Left renal pelvis (tissue), 4 donors: ENCODE data around the gene MCUB. TPM values are rescaled to one million over a fixed set of nuclear protein-coding genes. Genes with fewer than 3 reads are reported as not detected.
"Not testable (repeated sequence)": the region's sequence is repeated elsewhere in the genome, so short reads cannot be mapped to it uniquely, and the experiment has no call there.

Source experiments
- DNase-seq, 4 donors: peaks; one replicate each; pipeline ENCODE4 v3.0.0-alpha.2; 2013; ENCODE audit warnings: low read depth in 4 of 4, low spot score in 3 of 4
- polyA plus RNA-seq, 4 donors: library from polyadenylated mRNA; unstranded; fragments of 120-200 nt; gene quantifications; one replicate each; pipeline ENCODE4 v1.2.1, GENCODE V29; 2013; ENCODE audit not compliant: insufficient read length in 4 of 4

The MCUB gene
- polyA plus RNA-seq, 4 donors = 9.0 to 12.1 (median 9.8) TPM

DNA sequence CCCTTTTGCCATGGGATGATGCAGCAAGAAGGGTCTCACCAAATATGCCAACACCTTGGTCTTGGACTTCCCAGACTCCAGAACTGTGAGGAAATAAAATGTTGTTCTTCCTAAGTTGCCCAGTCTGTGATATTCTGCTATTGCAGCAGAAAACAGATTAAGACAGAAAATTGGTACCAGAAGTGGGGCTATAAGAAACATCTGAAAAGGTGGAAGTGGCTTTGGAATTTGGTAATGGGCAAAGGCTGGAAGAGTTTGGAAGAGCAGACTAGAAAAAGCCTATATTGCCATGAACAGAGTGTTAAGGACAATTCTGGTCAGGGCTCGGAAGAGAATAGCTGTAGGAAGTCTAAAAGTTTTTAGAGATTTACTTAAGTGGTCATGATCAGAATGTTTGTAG lies 115.8 kb downstream of the MCUB start:
- DNase-seq = no peak

DNA sequence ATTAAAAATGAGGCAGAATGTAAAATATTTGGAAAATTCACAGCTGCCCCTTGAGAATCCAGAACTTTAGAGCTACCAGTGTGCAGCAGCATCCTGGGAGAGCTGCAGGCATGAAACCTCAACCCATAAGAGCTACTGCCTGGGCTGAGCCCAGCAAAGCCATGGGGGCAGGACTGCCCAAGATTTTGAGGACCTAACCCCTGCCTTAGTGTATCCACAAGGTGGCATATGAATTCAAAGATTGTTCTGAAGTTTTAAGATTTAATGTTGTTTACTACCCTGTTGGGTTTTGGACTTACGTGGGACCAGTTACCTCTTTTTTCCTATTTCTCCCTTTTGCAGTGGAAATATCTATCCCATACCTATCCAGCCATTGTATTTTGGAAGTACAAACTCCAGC lies 116.8 kb downstream of the MCUB start:
- no peak for DNase-seq

DNA sequence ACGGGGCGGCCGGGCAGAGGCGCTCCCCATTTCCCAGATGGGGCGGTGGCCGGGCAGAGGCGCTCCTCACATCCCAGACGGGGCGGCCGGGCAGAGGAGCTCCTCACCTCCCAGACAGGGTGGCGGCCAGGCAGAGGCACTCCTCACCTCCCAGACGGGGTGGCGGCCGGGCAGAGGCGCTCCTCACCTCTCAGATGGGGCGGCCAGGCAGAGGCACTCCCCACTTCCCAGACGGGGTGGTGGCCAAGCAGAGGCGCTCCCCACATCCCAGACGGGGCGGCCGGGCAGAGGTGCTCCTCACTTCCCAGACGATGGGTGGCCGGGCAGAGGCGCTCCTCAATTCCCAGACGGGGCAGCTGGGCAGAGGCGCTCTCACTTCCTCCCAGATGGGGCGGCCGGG lies 118.4 kb downstream of the MCUB start:
- DNase-seq = not testable (repeated sequence)

DNA sequence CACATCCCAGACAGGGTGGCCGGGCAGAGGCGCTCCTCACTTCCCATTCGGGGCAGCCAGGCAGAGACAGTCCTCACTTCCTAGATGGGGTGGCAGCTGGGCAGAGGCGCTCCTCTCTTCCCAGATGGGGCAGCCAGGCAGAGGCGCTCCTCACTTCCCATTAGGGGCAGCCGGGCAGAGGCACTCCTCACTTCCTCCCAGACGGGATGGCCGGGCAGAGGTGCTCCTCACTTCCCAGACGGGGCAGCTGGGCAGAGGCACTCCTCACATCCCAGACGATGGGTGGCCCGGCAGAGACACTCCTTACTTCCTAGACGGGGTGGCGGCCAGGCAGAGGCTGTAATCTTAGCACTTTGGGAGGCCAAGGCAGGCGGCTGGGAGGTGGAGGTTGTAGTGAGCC lies 118.9 kb downstream of the MCUB start:
- DNase-seq = not testable (repeated sequence)

DNA sequence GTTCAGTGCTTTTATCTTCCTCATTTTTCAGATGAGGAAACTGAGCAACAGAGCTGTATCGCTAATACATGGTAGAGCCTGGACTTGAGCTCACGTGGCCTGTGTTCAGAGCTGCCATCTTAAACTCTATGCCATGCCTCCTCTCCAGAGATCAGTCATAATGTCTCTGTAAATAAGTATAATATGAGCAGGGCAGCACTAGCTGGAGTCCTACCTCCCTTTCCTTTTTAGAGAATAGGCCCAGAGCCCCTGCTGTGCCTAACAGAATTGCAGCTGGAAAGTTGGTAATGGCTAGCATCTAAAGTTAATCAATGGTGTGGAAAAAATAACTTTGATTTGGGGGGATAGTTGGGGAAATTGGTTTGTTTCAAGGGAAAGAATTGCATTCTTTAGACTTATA lies 122.8 kb downstream of the MCUB start:
- no peak for DNase-seq

DNA sequence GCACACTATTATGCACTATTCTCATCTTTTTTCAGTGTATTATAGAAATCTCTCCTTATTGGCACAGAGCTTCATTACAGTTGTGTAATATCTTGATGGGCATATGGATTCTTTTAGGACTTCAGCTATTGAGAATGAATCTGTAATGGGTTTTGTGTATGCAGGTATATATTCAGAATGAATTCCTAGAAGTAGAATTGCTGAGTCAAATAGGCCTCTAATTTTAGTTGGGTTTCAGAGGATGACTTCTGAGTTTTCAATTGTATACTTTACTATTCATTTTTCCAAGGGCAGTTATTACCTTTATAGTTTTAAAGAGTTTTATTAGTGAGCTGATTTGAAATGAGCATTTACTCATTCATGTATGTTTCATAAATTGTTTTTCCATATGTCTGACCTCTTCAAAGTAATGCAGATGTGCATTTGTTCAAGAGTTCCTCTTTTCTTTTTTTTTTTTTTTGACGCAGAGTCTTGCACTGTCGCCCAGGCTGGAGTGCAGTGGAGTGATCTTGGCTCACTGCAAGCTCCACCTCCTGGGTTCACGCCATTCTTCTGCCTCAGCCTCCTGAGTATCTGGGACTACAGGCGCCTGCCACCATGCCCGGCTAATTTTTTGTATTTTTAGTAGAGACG lies 123.7 kb downstream of the MCUB start:
- no peak for DNase-seq

DNA sequence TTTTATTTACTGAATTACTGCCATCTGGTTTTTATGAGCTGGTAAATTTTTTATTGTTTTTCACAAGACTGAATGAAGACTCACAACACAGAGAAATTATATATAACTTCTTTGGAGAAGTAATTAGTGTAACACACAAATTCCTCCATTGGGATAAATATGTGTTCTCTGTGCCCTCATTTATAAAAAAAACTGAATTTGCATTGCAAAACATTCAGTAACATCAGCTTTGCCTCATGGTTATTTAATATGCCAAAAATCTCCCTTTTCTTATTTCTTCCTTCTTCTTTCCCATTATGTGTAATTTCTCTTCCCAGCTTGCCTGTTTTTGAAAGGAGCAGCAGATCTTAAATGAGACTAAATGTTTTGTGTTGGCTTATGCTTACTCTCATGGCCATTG lies 124.7 kb downstream of the MCUB start:
- DNase-seq = no peak

DNA sequence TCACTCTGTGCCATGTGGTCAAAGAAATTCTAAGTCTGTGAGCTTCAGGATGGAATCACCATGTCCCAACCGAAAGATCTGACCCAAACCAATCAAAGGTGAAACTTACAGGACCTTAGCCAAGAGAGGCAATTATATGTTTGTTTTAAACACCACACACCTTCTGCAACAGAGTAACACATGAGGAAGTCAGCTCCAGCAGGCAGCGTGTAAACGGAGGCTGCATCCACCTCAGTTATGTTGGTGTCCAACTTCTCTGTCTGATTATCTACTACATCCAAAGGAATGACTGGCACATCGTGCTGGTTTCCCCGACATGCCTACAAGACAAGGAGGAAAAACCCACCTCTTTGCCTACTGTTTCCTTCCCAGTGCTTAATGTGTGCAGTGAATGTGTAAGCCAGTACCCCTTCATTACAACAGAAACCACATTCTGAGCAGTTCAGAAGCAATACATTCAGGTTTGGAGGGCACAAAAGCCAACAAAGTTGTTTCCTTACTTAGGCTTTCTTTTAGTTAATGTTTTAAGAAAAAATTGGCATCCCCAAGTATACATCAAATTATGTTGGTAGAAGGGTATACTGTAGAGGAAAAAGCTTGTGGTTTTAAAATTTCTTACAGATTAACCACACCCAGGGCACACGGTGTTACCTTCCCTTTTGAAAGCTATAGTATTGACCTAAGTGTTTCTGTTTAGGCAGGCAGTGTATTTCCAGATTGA lies 130.8 kb downstream of the MCUB start:
- DNase-seq = no peak

DNA sequence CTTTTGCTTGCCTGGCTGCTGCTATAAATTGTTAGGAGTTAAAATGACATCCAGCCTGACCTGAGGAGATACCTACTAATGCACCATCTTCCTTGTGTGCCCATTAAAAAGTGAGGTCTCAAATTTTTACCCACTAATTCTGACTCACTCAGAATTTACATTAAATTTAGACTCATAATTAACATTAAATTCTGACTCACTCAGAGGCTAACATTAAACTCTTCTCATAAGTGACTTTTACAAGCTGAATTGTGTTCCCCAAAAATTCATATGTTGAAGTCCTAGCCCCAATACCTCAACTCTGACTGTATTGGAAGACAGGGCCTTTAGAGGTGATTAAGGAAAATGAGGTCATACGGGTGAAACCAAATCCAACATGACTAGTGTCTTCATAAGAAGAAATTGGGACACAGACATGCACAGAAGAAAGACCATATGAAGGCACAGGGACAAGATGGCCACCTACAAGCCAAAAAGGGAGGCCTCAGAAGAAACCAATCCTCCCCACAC lies 131.4 kb downstream of the MCUB start:
- DNase-seq = no peak

DNA sequence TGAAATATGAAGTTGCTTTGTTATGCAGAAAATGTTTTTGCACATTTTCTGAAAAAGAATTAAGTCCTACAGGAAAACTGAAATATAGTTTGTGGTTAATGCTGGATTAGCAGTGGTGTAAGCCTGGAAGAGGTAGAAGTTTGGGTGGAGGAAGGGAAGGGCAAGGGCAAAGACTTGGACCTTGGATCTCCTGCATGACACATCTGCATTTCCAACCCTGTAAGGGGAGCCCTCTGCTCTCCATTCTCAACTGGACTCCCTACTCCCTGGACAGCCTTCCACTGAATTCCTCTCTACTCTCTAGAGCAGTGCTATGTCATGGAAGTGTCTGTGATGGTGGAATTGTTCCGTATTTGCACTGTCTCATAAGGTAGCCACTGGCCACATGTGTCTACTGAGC lies 138.6 kb downstream of the MCUB start:
- no peak for DNase-seq

DNA sequence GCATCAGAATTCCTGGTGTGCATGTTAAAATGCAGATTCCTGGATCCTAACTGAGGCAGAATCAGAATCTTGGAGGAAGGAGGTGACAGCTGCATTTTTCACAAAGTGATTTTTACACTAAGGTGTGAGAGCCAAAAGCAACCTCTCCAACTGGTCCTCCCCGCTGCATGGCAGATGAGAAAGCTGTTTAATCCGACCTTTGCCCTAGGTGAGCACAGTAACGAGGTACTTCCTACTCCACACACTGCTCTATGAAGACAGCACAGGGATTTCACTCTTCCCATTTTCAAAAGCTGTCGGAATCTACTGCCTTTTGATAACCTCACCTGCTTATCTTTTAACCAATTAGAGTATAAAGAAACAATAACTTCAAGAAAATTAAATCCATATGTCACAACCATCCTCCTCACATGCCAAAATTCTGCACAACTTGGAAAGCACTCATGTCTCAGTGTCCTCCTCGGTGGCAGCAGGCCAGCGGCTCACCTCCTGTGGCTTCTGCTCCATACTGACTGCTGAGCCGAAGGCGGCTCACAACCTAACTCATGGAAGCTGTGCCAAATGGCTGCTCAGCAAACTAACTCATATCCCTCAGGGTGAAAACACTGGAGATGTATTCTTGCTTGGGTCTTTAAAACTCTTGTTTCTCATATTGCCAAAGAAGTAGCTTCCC lies 139.6 kb downstream of the MCUB start:
- no peak for DNase-seq

DNA sequence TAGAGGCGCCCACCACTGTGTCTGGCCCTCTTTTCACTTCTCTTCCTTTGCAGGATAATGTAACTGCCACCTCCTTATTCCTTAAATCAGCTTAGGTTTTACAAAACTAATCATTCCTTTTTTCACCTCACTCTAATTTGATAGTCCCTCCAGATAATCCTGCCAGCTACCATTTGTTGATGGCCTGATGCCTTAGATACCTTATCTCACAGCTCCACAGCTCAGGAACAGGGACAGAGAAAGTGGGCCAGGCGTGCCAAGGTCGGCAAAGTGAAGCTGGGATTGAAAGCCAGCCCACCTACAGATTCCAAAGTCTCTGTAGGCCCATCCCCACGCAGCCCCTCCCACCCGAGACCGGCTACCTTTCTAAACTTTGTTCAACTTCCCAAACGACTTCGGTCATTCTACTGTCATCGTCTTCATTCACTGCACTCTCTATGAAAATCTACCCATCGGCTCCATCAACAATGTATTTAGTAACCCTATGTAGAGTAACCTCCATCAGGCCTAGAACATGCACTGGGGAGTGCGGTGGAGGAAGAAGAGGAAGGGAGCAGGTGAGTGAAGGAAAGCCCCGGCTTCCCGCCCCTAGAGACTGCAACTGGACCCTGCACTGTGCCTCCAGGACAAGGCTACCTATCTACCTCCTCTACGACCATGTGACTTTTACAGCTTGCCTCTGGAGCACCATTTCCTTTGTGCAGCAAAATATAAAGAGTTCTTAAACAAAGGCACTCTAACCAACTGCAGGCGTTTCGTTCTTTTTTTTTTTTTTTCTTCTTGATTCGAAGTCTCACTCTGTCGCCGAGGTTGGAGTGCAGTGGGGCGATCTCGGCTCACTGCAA lies 141.7 kb downstream of the MCUB start:
- DNase-seq = peak in 2 of 4 donors; percentile 3 to 19

DNA sequence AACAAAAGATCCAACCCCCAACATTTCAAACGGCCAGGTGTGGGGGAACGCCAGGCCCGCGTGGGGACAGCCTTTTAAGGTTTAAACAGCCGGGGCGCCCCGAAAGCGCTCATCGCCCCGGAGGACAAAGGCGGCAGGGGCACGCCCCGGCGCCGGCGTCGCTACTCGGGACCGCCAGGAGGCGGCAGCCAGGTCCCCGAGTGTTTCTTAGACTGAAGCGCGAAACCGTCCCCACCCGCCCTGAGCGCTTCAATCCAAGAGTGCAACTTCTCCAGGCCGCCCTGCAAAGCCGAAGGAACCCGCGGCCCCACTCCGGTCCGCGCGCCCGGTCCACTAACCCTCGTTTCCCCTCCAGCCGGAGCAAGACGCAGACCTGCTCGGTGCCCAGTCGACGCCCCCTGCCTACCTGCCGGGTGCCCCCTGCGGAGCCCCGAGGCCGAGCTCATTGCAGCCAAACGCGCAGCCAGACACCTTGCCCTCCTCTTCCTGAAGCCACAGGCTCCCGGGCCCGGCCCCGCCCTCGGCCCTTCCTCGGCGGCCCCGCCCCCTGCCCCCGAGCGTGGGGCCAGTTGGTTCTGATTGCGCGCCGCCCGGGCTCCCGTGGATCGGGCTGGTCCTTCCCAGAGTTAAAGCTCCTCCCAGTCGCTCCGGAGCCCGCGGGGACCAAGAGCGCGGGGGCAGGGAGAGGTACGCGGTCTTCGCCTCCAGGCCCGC lies 143.1 kb downstream of the MCUB start, which contains the start of gene CASP6:
Gene CASP6, minus strand, starts transcription at position 496 of the 714 bp plus-strand sequence. Its CDS starts 50 bp downstream, at position 446.
- DNase-seq = peak; percentile 49 to 68 (median 60)

DNA sequence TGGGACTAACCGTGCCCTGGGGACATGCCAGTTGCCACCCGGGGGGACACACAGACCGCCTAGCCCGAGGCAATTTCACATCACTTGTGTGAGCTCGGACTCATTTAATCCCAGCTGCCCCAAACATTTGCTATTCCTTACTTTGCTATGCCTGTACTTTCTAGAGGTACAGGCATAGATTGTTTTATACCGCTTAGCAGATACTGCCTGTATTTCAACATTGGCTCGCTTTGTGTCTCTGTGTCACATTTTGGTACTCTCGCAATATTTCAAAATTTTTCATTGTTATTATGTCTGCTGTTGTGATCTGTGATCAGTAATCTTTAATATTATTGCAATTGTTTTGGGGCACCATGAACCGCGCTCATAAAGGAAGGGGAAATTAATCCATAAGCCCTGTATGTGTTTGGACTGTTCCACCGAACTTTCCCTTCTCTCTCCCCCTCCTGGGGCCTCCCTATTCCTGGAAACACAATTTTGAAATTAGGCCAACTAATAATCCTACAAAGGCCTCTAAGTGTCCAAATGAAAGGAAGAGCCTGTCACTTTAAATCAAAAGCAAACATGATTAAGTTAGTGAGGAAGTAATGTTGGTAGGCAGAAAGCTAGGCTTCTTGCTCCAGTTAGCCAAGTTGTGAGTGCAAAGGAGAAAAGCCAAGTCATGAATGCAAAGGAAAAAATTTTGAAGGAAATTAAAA lies 143.8 kb downstream of the MCUB start:
- peak in 2 of 4 donors; percentile 19 to 21 for DNase-seq

DNA sequence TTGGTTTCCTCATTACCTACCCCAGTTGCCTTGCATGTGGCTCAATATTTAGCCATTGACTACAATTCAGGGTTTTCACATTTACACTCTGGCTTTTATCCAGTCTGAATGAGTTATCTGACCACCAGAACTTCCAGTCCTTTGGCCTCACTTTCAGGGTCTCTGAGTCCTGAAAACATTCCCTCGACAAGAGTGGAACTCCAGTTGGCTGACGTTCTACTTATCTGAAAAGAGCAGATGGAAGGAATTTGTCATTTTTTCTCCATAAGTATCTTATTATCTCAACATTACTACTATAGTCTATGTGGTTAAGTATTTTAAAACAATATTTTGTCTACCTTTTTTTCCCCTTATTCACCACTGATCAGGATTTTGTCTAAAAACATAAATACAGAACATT lies 148.4 kb downstream of the MCUB start:
- DNase-seq = no peak

DNA sequence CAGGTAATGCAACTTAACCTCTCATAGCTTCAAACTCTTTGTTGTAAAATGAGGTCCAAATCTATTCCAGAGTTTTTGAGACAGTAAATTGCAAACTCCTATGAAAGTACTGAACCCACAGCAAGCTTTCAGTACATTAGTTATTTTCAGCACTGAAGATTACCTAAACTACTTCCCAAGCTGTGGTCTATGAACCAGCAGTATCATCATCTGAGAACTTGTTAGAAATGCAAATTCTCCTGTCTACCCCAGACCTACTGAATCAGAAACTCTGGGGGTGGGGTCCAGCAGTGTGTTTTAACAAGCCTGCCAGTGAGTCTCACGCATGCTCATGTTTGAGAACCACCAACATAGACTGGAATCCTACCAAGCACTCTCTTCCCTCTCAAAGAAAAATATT lies 148.9 kb downstream of the MCUB start:
- DNase-seq = no peak

DNA sequence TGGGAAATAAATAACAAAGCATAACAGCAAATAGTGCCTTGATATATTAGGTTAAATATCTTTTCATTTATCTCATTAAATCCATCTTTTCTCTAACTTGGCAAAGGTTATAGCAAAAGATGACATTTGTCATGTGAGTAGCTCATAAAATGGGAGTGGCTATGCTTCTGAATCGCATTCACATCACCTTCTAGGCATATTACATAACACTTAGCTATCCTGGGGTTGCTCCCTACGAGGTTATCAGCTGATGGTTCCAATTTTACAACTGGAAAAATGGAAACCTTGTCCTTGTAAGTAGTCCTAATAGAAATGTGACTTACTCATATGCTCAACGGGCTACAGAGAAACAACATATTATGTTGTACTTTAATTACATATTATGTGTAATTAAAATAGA lies 153.5 kb downstream of the MCUB start:
- DNase-seq = no peak

DNA sequence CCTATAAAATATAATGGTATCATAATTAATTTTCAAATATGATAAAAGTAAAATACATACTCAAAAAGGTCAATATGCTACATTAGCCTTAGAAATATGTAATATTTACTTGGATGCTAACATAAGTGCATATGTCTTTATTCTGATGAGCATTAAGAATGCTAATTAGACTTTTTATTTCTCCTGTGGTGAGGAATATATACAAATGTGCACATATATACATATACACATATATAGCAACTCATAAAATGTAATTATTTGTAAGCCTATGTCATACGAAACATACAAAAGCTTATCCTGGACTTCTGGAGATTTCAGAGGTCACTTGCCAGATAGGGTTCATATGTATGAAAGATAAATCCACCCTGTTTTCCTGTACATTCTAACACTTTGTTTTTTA lies 158.7 kb downstream of the MCUB start:
- DNase-seq = no peak

DNA sequence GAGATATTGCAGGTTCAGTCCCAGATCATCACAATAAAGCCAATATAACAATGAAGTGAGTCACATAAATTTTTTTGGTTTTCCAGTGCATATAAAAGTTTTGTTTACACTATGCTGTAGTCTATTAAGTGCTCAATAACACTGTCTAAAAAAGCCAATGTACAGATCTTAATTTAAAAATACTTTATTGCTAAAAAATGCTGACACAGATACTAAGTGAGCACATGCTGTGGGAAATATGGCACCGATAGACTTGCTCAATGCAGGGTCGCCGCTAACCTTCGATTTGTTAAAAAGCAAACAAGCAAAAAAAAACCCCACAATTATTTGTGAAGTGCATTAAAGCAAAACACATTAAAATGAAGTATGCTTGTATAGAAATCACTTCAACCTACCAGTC lies 159.6 kb downstream of the MCUB start:
- no peak for DNase-seq
